Stimulated activated CD4-positive, alpha-beta T cell treated with anti-CD3 and anti-CD28 coated beads, Interleukin-4, amount 100 ng/mL, for 24 hours (primary cell): ENCODE results near the gene PICALM.
"Not testable (repeated sequence)": the region's sequence is repeated elsewhere in the genome, so short reads cannot be mapped to it uniquely, and the experiment has no call there.

ENCODE experiments used
- DNase-seq: peaks from one replicate; pipeline ENCODE4 v3.0.0-alpha.2; 2020

The PICALM gene

GRCh38 chr11:85930879-85931366 lies 138.0 kb downstream of the PICALM start:
- no peak for DNase-seq

DNA sequence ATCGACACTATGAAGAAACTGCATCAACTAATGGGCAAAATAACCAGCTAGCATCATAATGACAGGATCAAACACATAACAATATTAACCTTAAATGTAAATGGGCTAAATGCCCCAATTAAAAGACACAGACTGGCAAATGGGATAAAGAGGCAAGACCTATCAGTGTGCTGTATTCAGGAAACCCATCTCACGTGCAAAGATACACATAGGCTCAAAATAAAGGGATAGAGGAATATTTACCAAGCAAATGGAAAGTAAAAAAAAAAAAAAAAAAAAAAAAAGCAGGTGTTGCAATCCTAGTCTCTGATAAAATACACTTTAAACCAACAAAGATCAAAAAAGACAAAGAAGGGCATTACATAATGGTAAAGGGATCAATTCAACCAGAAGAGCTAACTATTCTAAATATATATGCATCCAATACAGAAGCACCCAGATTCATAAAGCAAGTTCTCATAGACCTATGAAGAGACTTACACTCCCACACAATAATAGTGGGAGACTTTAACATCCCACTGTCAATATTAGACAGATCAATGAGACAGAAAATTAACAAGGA lies 142.2 kb downstream of the PICALM start:
- not testable (repeated sequence) for DNase-seq

- DNase-seq = no peak
Measured at GRCh38 chr11:85923455-85923854, 145.4 kb downstream of the PICALM start.

DNA sequence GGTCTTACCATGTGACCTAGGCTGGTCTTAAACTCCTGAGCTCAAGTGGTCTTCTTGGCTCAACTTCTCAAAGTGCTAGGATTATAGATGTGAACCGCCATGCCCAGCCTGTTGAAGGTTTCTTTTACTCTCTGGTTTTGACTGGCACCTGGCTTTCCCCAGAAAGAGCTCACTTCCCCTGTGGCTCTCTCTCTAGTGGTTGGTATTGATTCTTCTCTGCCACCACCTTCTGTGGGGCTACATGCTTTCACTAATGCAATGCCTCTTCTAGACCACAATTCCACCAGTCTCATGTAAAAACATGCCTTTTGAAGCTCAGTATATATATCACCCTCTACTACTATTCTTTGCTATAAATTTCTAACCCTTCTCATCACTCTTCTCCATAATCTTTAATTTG lies 146.5 kb downstream of the PICALM start:
- no peak for DNase-seq

GRCh38 chr11:85918910-85919794 lies 149.7 kb downstream of the PICALM start:
- DNase-seq = no peak

DNA sequence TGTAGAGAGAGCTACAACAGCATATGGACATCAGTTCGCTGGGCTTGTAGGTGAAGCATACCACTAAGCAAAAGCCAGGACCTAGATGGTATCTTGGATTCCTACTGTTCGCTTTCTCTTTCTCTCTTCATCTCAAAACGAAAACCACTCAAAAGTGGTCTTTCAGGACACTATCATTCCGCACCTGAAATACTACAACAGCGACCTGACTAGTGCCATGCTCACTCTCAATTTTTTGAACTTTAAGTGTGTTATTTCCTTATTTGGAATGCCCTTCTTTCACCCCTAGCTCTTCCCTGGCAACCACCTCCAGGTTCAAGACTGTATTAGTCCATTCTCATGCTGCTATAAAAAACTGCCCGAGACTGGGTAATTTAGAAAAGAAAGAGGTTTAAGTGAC lies 154.5 kb downstream of the PICALM start:
- DNase-seq = no peak

GRCh38 chr11:85913513-85913912 lies 155.4 kb downstream of the PICALM start:
- no peak for DNase-seq

GRCh38 chr11:85912414-85912813 lies 156.5 kb downstream of the PICALM start:
- no peak for DNase-seq
